OCI-LY7 (cell line): ENCODE data around the gene GJB3.

Experiments used
- EZH2phosphoT487 ChIP-seq: fragments of 200-600 bp; sonication (generic); IDR thresholded peaks from 2 replicates; pipeline ENCODE4 v1.6.1; 2018; ENCODE audit warnings: low read depth, borderline replicate concordance, mild to moderate bottlenecking, mixed run types, antibody characterized with exemption, low read length, moderate library complexity, mixed read lengths
- TF ChIP-seq, protein P1 (sequence below): fragments of 200-600 bp; sonication (generic); conservative IDR thresholded peaks from 2 replicates; pipeline ENCODE4 v1.5.1; 2014; ENCODE audit warnings: mild to moderate bottlenecking, antibody characterized with exemption, low read length, moderate library complexity, mixed read lengths

DNA sequence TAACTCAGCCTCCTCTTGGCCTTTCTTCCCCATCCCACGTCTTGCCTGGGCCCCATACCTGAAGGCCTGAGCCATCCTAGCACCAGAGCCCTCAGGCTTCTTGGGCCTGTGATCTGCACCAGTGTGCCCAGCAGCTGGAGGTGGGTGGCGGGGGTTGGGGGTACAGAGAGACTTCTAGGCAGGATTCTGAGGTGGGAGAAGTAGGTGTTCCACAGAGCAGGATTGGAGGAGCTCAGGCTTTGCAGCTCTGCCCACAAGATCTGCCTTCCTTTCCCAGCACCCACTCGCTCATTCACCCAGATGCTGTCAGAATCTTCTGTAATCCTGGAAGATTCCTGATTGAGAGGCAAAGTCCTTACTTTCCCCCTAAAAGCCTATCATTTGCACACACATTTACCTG, 36.2 kb upstream of the GJB3 start:
- TF ChIP-seq, protein P1, sequence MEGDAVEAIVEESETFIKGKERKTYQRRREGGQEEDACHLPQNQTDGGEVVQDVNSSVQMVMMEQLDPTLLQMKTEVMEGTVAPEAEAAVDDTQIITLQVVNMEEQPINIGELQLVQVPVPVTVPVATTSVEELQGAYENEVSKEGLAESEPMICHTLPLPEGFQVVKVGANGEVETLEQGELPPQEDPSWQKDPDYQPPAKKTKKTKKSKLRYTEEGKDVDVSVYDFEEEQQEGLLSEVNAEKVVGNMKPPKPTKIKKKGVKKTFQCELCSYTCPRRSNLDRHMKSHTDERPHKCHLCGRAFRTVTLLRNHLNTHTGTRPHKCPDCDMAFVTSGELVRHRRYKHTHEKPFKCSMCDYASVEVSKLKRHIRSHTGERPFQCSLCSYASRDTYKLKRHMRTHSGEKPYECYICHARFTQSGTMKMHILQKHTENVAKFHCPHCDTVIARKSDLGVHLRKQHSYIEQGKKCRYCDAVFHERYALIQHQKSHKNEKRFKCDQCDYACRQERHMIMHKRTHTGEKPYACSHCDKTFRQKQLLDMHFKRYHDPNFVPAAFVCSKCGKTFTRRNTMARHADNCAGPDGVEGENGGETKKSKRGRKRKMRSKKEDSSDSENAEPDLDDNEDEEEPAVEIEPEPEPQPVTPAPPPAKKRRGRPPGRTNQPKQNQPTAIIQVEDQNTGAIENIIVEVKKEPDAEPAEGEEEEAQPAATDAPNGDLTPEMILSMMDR = no peak
- no peak for TF ChIP-seq EZH2phosphoT487
